Stimulated activated CD4-positive, alpha-beta T cell treated with anti-CD3 and anti-CD28 coated beads, Interleukin-1b, Interleukin-23, amount 100 ng/mL, for 48 hours (primary cell): ENCODE results near the gene PHF20.
"Not testable (repeated sequence)": the region's sequence is repeated elsewhere in the genome, so short reads cannot be mapped to it uniquely, and the experiment has no call there.

Experiments
- DNase-seq: peaks from one replicate; pipeline ENCODE4 v3.0.0-alpha.2; 2020

PHF20 gene

GRCh38 chr20:35842361-35842760 lies 70.5 kb downstream of the PHF20 start:
- no peak for DNase-seq

GRCh38 chr20:35843894-35844293 lies 72.1 kb downstream of the PHF20 start:
- DNase-seq, result not testable (repeated sequence)

GRCh38 chr20:35845561-35845960 lies 73.7 kb downstream of the PHF20 start:
- DNase-seq, result no peak

GRCh38 chr20:35849706-35850105 lies 77.9 kb downstream of the PHF20 start:
- no peak for DNase-seq

GRCh38 chr20:35851659-35852058 lies 79.8 kb downstream of the PHF20 start:
- DNase-seq, result not testable (repeated sequence)

- no peak for DNase-seq
Measured at GRCh38 chr20:35854713-35855348, 83.0 kb downstream of the PHF20 start.

GRCh38 chr20:35855641-35856040 lies 83.8 kb downstream of the PHF20 start:
- not testable (repeated sequence) for DNase-seq

GRCh38 chr20:35856866-35857265 lies 85.1 kb downstream of the PHF20 start:
- DNase-seq, result no peak

- DNase-seq, result no peak
Measured at GRCh38 chr20:35866418-35867202, 94.8 kb downstream of the PHF20 start.

GRCh38 chr20:35870541-35871258 lies 98.9 kb downstream of the PHF20 start:
- DNase-seq, result no peak

- DNase-seq, result no peak
Measured at GRCh38 chr20:35871259-35871771, 99.5 kb downstream of the PHF20 start.

- no peak for DNase-seq
Measured at GRCh38 chr20:35876033-35876320, 104.2 kb downstream of the PHF20 start.

GRCh38 chr20:35877611-35878010 lies 105.8 kb downstream of the PHF20 start:
- DNase-seq, result no peak

- DNase-seq, result no peak
Measured at GRCh38 chr20:35878113-35878625, 106.4 kb downstream of the PHF20 start.

GRCh38 chr20:35881676-35882075 lies 109.9 kb downstream of the PHF20 start:
- no peak for DNase-seq

- not testable (repeated sequence) for DNase-seq
Measured at GRCh38 chr20:35882427-35883161, 110.8 kb downstream of the PHF20 start.

- no peak for DNase-seq
Measured at GRCh38 chr20:35883336-35883777, 111.5 kb downstream of the PHF20 start.

GRCh38 chr20:35883778-35884540 lies 112.1 kb downstream of the PHF20 start:
- DNase-seq, result peak; percentile 58

- no peak for DNase-seq
Measured at GRCh38 chr20:35884541-35884865, 112.7 kb downstream of the PHF20 start.

GRCh38 chr20:35885212-35885611 lies 113.4 kb downstream of the PHF20 start:
- DNase-seq, result no peak

GRCh38 chr20:35886537-35886936 lies 114.7 kb downstream of the PHF20 start:
- no peak for DNase-seq
